HG02884 (cell line): ENCODE data around the gene BGN.

Source experiments
- ATAC-seq: cut with Tn5 transposase; IDR thresholded peaks from one replicate; pipeline ENCODE4 v1.9.1; 2021; ENCODE audit warnings: mild to moderate bottlenecking, moderate library complexity; ENCODE audit not compliant: unreplicated experiment

The BGN gene

DNA sequence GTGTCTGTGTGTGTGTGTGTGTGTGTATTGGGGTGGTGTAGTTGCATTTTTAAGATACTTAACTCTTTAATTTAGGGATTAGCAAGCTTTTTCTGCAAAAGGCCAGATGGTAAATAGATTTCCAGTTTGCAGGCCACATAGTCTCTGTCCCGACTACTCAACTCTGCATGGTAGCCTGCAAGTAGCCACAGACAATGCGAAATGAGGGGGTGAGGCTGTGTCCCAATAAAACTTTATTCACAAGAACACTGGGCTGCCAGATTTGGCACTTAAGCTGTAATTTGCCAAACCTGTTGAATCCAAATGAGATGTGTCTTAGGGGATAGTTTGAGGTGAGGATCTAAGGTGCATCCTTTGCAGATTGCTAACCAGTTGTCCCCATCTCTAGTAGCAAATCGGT, 29.5 kb downstream of the BGN start:
- ATAC-seq = no peak

DNA sequence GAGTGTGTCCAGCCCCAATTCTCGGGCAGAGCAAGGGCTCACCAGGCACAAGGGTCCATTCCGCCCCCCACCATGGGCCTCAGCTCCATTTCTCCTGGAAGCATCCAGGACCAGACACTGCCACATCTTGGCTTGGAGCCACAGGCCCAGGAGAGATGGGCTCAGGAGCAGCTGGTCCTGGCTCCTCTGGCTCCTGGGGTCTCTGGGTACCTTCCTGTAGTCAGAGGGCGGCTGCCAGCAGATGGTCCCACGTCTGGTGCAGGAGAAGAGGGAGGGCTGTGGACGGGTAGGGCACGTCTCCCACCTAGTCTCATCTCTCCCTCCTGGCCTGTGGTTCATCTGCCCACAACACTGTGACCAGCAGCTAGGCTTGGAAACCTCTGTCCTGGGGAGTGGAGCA, 30.7 kb downstream of the BGN start:
- ATAC-seq = no peak

DNA sequence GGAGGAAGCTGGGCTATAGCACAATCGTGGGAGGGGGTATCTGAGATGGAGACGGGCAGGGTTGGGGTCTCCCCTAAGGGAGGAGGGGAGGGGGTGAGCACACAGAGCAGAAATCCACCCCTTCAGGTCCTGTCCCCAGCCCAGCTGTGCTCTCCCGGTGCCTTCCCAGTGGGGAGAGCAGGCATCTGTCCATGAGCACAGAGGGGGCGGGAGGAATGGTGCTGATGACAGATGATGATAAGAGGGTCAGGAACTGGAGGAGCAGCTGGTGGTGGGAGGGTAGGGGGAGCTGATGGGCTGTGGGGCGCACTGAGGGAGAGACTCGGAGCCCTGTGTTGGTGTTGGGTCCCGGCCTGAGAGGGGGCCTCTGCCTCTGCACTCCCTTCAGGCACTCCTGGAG, 31.3 kb downstream of the BGN start:
- no peak for ATAC-seq

DNA sequence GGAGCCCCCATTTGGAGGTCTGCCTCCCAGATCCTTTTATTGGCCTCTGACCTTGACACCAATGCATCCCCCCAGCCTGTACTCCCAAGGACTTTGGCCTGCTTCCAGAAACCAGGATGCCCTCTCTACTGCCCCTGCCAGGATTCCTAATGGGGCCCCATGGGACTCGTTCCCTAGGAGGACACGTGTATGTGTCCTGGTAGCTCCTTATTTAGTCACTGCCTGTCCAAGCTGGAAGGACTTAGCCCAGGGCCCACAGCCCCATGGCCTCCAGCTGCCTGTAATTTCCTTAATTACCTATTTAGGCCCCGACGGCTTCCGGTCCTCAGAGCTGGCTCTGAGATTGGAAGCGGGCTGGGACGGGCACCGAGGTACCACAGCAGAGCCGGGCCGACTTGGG, 32.0 kb downstream of the BGN start:
- no peak for ATAC-seq

DNA sequence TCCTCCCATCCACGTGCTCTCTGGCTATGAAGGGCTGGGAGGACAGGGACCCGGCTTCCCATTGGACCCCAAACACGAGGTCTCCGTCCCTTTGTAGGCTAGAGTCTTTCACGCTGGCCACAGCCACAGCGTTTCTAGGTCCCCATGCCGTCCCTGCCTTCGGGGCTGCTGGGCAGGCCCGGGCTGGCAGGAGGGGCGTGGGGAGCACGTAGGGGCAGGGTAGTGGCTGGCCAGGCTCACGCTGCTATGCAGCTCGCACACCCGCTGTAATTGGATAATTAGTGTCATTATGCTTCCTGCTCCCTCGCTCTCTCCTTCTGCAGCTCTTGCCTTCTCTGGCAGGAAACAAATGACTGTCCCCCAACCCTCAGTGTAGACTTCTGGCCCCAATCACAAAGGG, 32.4 kb downstream of the BGN start:
- ATAC-seq = no peak

DNA sequence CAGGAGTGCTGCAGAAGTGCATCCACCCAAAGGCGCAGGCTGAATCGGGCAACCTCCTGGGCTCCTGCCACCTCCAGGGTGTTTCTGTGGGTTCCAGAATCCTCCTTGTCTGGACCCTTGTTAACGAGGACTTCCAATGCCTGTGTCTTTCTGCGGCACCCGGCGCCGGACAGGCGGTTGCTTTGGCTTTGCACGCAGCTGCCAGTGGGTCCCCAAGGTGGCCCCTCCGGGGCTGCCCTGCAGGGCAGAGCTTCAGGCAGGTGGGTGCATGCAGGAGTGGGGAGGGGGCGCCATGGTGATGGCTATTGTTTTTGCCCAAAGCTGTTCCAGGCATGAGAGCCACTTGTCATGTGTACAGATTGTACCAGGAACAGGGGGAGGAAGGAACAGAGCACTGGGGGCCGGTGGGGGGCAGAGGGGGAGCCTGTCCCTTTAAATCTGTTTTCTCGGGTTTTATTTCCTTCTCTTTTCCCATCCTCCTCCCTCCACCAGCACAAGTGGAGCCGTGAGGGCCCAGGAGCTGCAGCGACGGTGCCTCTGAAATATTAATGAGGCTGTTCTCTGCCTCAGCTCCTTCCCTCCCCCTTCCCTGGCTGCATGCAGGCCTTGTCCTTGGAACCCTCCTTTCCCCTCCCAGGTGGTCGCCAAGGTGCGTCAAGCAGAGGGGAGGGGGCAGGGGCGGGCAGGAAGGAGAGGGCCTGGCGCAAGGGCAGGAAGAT, 35.8 kb downstream of the BGN start:
- ATAC-seq = no peak

DNA sequence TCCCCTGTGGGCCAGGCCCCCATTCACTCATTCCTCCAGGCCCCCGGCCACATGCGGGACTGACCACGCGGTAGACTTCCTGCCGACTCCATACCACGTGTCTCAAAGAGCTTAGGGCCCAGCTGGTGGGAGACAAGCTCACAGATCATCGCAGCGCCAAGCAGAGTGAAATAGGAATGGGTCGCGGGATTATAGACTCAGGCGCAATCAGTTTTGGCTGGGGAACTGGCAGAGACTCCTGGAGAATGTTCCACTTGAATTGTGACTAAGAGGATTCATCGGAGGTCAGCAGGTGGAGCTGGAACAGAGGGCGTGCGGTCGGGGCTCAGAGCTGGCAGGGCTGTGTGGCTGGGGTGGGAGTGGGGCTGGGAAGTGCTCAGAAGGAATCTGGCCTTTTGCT, 38.3 kb downstream of the BGN start:
- ATAC-seq = no peak

DNA sequence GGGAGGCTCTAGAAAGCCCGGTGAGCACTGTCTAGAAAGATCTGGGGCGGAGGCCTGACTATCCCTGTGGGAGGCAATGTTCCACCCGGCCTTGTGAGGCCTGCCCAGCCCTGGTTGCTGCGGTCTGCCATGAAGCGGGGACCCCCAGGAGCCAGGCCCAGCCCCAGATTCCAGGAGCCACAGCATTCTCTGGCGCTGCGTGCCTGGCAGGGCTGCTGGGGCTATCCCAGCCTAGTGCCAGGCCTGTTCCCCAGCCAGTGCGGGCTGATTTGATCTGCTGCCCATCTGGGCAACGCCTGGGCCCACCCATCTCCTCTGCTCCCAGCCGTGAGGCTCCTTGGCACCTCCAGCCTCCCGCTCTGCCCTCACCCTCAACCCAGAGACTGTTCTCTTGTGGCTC, 42.3 kb downstream of the BGN start:
- no peak for ATAC-seq

DNA sequence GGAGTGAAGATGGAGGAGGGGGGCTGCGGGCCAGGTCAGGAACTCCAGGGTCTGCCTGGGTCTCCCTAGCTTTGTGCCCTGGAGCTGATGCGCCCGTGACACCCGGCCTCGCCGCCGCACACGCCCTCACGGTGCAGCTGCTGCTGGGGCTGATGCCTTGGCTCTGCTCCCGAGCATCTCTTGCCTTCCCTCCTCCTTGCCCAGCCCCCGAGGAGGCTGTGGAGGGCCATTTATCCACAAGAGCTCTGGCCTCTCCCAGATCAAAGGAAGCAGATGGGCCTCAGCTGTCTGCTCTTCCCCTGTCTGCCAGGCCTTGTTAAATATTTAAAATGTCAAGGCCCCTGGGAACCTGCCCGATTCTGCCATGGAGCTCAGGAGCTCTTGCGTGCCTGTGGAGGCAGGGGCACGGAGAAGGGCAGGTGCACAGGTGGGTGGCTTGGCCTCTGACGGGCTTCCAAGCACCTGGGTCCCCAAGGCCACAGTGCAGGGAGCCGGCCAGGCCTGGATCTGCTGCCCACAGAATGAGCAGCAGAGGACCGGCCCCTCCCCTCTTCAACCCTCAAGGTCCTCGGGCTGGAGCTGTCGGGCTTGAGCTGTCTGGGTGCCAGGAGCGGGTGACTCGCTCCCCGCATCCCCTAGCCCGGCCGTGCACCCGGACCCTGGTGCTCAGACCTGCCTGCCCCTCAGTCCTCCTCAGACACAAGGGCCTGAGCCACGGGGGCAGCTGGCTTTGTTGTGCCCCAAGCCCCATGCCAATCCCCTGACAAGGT, 42.9 kb downstream of the BGN start:
- ATAC-seq = no peak

DNA sequence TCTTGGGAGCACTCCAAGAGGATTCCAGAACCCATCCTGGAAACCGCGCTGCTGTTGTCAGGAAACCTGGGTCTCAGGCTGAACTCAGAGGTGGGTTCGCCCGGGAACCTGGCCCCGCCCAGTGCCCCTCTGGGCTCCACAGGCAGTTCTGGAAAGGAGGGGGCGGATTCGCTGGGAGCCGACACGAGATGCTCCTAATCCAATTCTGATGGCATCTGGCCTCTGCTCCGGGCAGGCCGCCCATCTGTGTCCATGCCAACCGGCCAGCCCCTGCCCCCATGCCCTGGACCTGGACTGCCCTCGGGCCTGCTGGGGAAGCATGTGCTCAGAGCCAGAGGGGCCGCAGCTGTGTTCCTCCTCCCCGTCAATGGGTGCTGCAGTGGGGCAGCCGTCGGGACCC, 43.6 kb downstream of the BGN start:
- no peak for ATAC-seq

DNA sequence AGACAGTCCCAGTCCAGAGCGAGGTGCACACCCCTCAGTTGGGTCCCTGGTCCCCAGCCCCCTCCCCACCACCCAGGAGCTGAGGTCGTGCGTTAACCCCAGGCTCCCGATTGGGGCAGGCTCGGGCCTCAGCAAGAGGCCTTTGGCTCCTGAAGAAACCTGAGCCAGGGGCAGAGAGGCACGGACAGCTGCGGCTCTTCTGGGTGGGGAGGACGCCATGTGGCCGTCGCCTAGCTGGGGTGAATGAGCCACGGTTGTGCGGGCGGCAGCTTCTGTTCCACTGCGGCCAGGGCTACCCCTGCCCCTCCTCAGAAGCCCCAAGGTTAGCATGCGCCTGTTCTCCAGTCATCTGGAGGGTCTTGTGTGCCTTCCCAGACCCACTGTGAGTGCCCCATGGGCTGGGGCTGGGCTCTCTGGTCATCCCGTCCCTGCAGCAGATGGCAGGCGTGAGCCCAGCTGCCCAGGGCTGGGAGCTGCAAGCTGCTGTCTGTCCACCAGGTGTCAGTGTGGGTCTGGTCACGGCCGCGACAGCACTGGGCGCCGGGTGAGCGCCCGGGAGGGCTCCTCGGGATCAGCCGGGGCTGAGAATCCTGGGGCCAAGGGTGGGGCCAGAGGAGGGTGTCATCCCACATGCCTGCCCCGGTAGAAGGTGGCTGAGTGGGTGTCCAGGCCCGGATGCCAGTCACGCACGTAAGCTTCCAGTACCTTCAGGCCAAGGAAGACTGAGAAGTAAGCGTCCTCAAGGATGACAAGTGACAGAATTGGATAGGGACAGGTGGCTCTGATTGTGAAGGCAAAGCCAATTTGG, 44.6 kb downstream of the BGN start:
- no peak for ATAC-seq

DNA sequence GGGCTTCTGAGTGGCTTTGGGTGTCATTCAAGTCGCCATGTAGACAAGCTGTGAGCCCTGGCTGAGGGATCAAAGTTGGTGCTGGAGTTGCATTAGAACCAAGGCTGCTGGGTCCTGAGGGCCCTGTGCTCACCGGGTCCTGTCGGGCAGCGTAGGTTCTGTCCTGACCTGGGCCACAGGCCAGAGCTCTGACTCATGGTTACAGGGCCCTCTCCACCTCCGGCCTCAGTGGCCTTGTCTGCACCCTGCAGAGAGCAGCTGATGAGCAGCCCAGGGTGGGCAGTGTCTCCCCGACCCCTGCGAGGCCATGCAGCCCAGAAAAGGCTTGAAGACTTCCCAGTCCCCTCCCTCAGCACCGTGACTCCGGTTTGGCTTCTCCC, 45.2 kb downstream of the BGN start:
- no peak for ATAC-seq

DNA sequence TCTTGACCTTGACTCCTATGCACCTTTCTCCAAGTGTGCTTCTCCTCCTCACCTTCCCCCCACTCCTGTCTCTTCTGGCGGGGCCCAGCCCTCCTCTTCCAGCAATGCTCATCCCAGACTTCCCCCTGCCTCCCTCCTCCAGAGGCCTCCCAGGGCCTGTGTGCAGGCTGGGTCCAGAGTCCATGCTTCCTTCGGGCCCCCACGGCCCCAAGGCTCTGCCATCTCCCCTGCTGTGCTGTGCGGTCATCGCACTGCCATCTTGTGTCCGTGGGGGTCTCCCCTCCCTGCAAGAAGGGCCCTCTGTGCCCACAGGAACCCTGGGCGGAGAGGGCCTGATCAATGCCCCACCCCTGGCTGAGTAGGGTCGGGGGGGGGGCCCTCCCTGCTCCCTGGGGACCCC, 49.9 kb downstream of the BGN start:
- no peak for ATAC-seq

DNA sequence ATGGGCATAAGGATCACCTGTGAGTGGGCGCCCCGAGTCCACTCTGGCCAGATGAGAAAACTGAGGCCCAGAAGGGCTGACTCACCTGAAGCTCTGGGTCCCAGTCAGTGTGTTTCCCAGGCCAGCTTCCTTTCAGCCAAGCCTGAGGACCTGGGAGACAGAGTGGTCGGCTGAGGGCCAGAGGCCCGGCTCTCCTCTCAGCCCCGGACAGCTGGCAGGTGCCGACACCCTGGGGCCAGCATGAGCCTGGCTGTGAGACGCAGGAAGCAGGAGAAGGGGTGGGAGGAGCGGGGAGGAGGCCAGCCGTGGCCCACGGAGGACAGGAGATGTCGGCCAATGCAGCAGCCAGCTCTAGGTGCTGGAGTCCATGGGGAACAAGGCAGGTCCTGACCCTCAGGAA, 51.6 kb downstream of the BGN start:
- ATAC-seq = no peak

DNA sequence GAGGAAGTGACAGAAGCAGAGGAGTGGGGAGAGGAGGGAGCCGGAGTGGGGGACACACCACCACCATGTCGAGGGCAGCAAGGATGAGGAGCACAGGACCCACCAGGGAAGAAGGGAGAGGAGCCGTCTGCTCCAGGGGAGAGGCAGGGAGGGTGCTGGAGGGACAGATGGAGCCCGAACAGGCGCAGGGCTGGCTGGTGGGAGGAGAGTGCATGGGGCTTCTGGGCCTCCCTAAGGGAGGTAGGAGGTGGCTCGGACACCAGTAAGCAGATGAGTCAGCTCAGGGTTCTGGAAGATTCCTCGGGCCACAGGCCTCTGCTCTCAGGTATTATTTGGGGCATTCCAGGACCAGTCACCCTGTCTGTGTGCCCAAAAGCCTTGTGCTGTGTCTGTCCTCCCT, 52.4 kb downstream of the BGN start:
- ATAC-seq = no peak

DNA sequence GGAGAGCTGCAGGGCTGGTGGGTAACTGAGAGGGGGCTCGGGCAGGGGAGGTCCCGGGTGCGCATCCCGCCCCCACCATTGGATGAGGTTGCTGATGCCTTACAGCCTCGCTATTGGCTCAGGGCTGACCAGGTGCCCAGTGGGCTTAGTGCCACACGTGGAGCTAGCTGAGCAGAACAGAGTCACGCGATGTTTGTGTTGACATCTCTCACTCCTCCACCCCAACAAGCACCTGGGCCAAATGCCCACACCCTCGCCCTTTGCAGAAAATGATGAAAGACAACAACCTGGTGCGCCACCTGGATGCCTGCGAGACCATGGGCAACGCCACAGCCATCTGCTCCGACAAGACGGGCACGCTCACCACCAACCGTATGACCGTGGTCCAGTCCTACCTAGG, 54.5 kb downstream of the BGN start:
- ATAC-seq = no peak

DNA sequence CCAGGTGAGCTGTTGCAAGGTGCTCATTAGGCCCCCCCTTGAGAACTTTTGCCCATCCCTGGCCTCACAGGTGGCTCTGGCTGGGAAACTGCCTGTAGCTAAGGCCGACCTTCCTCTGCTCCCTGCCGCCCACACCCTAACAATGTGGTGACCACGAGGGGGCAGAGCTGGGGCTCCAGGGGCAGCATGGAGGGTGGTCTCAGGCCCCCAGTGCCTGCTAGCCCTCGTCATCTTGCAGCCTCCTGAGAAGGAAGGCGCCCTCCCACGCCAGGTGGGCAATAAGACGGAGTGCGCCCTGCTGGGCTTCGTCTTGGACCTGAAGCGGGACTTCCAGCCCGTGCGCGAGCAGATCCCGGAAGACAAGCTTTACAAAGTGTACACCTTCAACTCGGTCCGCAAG, 55.0 kb downstream of the BGN start:
- ATAC-seq = no peak

DNA sequence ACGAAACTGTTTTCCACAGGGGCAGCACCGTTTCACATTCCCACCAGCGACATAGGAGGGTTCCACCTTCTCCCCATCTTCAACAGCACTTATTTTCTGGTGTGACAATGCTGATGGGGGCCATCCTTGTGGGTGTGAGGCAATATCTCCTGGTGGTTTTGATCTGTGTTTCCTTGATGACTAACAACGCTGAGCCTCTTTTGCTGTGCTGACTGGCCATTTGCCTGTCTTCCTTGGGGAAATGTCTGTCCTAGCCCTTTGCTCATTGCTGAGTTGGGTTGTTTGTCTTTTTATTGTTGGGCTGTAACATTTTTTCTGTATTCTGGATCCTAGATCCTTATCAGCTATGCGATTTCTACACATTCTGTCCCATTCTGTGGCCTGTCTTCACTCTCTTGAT, 56.4 kb downstream of the BGN start:
- ATAC-seq = no peak

DNA sequence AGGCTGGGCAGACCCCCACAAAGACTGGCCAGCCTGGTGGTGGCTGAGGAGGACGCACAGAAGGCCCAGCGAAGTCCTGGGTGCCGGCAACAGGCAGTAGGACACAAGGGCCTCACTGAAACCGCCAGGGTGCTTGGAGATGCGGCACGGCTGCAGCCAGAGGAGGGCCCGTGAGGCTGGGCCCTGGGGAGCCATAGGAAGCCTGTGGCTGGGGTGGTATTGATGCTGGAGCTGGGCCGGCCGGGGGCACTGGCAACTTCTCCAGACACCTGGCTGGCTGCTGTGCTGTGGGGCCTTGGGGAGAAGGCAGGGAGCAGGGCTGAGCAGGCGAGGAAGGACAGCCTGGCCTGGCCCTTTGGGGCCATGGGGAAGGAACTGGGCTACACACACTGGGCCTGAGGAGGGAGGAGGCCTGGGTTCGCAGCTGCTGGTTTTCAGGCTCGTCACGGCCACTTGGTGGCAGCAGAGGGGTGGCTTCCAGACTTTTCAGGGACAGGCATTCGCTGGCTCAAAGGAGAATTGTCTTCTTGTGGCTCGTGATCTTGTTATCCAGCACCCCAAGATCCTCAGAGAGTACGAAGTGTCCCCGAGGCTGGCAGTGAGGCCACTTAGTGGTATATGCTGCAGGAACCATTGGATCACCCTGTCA, 59.9 kb downstream of the BGN start:
- ATAC-seq = no peak

DNA sequence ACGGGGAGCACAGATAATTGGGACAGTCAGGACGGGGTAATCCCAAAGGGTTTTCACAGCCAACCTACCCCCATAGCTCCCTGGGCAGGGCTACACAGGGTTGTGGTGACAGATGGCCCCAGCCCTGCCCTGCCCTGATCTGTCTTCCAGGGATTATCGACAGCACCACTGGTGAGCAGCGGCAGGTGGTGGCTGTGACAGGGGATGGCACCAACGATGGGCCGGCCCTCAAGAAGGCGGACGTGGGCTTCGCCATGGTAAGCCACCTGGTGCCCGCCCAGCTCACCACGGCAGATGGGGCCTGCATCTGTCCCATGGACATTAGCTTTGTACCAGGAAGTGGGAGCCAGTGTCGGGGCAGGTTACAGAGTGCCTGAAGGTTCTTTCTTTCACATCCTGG, 62.0 kb downstream of the BGN start:
- no peak for ATAC-seq

DNA sequence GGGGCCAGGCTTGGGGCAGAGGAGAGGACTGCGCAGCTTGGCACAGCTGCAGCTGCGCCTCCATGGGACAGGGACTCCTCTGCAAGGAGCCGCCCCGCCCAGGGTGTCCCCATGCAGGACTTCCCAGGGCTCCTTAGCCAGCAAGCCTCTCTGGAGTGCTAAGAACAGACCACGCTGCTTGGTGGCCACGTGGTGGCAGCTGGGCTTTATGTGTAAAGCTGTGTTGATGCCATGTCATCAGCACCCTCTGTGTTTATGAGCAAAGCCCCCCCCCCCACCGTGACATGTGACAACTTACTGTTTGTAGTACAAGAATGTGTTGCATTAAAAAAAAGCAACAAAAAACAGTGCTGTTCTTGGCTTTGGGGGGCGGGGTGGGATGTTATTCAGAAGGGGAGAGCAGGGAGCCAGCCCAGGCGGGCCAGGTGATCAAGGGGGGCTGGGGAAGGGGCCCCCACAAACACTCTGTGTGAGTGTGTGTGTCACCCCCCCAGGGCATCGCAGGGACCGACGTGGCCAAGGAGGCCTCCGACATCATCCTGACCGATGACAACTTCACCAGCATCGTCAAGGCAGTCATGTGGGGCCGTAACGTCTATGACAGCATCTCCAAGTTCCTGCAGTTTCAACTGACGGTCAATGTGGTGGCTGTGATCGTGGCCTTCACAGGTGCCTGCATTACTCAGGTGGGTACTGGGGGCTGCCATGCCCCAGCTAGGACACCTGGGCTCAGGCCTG, 63.0 kb downstream of the BGN start:
- no peak for ATAC-seq
